ENCODE measurements around the gene DDR2.

DNA sequence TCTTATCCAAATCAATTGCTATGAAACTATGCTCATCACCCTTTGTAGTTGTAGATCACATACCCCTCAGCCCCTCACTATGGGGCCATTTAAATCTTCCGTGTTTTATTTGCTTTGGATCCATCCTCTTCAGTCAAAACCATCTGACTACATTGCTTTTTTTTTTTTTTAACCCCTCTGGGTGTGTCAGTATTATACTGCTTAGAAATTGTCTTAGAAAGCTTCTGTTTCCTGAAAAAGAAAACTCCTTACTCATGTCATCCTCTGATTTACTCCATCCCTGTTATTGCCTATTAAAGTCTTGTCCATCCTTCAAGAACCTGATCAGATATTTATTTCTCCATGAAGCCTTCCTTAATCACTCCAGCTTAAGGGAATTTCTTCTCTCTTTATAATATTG is 84.3 kb downstream of the DDR2 start:
- TF ChIP-seq TAF1 (IDR thresholded peaks at IDR 0.05; ENCODE audit: borderline replicate concordance, insufficient read depth, low read length) (no peak), REST (IDR thresholded peaks at IDR 0.05; ENCODE audit: insufficient read depth in 1 of 2, low read depth in 2 of 2, low read length in 2 of 2) (no peak)

Data from PFSK-1 (cell line).